ENCODE measurements around the gene LLGL2. TPM values are rescaled to one million over a fixed set of nuclear protein-coding genes. Genes with fewer than 3 reads are reported as not detected.

The LLGL2 gene
- total RNA-seq, 5 donors from 2014 or later (not counting 1 experiment from before 2014, with no cell fraction given) = 31.2 to 75.7 (median 53.4) TPM

DNA sequence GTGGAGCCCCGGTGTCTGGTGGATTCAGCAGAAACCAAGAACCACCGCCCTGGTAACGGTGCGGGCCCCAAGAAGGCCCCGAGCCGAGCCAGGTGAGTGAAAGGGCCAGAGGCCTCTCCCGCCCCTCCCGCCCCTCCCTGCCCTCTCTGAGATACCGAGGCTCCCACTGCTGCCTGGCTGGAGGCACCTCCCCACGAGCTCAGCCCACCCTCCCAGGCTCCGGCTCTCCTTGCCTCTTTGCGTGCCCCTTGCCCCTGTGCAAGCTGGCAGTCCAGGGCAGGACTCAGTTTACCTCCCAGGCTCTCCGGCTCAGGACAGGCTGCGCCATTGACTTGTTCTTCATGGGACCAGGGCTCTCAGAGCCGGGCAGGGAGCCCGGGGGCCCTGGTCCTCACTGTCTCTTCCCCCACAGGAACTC lies 48.1 kb downstream of the LLGL2 start:
- WGBS (ENCODE audit: insufficient coverage) = 93% methylated on average over 14 of the region's 16 CpGs
- Histone ChIP-seq H3K9me3 (no peaks in the 10 kb centered on the region), H3K36me3 (ENCODE audit: control insufficient read depth in 2 of 2, extremely low read depth in 1 of 2, insufficient read depth in 1 of 2, low read length in 1 of 2) (peaks cover 4 to 22% of the 10 kb centered on the region in 2 donors), H3K27ac (ENCODE audit: low read length) (no peak overlapping the region), H3K4me3 (ENCODE audit: control insufficient read depth in 1 of 2, extremely low read depth in 1 of 2, low read length in 1 of 2) (no peak overlapping the region), H3K4me1 (ENCODE audit: control insufficient read depth in 1 of 2, extremely low read depth in 1 of 2, insufficient read depth in 2 of 2, low read length in 2 of 2) (no peaks in the 10 kb centered on the region), H3K27me3 (replicated peaks in 1 of 2; ENCODE audit: control insufficient read depth in 2 of 2, extremely low read depth in 1 of 2, insufficient read depth in 2 of 2, low read length in 1 of 2) (peaks cover 0 to 2% of the 10 kb centered on the region in 2 experiments)
- H3K4me3 Mint-ChIP-seq = no peak overlapping the region
- no peak for DNase-seq
- ATAC-seq (replicated peaks in 1 of 4) = no peak
- H3K27me3 Mint-ChIP-seq = no peaks in the 10 kb centered on the region
- no peaks in the 10 kb centered on the region for H3K9me3 Mint-ChIP-seq
- H3K4me1 Mint-ChIP-seq = no peaks in the 10 kb centered on the region
- H3K27ac Mint-ChIP-seq = no peak overlapping the region
- ChIA-PET POLR2A (no interaction called here), CTCF (no interaction called here)
- peaks cover 2% of the 10 kb centered on the region for H3K36me3 Mint-ChIP-seq

GRCh38 chr17:75573994-75574393 lies 48.5 kb downstream of the LLGL2 start:
- no peak overlapping the region for H3K27ac Mint-ChIP-seq

GRCh38 chr17:75574404-75575036 lies 49.0 kb downstream of the LLGL2 start:
- CTCF ChIA-PET = no interaction called here
- Mint-ChIP-seq H3K27ac (no peak overlapping the region), H3K36me3 (peaks cover 2% of the 10 kb centered on the region), H3K9me3 (no peaks in the 10 kb centered on the region), H3K4me1 (no peaks in the 10 kb centered on the region), H3K27me3 (no peaks in the 10 kb centered on the region), H3K4me3 (no peak overlapping the region)
- Histone ChIP-seq H3K27me3 (replicated peaks in 1 of 2; ENCODE audit: control insufficient read depth in 2 of 2, extremely low read depth in 1 of 2, insufficient read depth in 2 of 2, low read length in 1 of 2) (peaks cover 0 to 2% of the 10 kb centered on the region in 2 experiments), H3K9me3 (no peaks in the 10 kb centered on the region), H3K36me3 (ENCODE audit: control insufficient read depth in 2 of 2, extremely low read depth in 1 of 2, insufficient read depth in 1 of 2, low read length in 1 of 2) (peaks cover 0 to 18% of the 10 kb centered on the region in 2 donors), H3K4me3 (ENCODE audit: control insufficient read depth in 1 of 2, extremely low read depth in 1 of 2, low read length in 1 of 2) (no peak overlapping the region), H3K27ac (ENCODE audit: low read length) (no peak overlapping the region), H3K4me1 (ENCODE audit: control insufficient read depth in 1 of 2, extremely low read depth in 1 of 2, insufficient read depth in 2 of 2, low read length in 2 of 2) (no peaks in the 10 kb centered on the region)
- 91% methylated on average over 28 of the region's 29 CpGs for WGBS (ENCODE audit: insufficient coverage)
- POLR2A ChIA-PET = no interaction called here
- DNase-seq (no peak), ATAC-seq (replicated peaks in 1 of 4) (no peak)

More at GRCh38 chr17:75573994-75574393, 48.5 kb downstream of the LLGL2 start:
- DNase-seq = no peak
- Mint-ChIP-seq H3K9me3 (no peaks in the 10 kb centered on the region), H3K4me1 (no peaks in the 10 kb centered on the region), H3K27me3 (no peaks in the 10 kb centered on the region), H3K36me3 (peaks cover 2% of the 10 kb centered on the region), H3K4me3 (no peak overlapping the region)
- no peak for ATAC-seq (replicated peaks in 1 of 4)
- H3K9me3 ChIP-seq = no peaks in the 10 kb centered on the region
- peaks cover 0 to 2% of the 10 kb centered on the region in 2 experiments for H3K27me3 ChIP-seq (replicated peaks in 1 of 2; ENCODE audit: control insufficient read depth in 2 of 2, extremely low read depth in 1 of 2, insufficient read depth in 2 of 2, low read length in 1 of 2)
- ChIA-PET POLR2A (no interaction called here), CTCF (no interaction called here)
- no peak overlapping the region for H3K27ac ChIP-seq (ENCODE audit: low read length)
- WGBS (ENCODE audit: insufficient coverage) = 88% methylated on average over 5 of the region's 13 CpGs
- H3K4me3 ChIP-seq (ENCODE audit: control insufficient read depth in 1 of 2, extremely low read depth in 1 of 2, low read length in 1 of 2) = no peak overlapping the region
- peaks cover under 1 to 18% of the 10 kb centered on the region in 2 donors for H3K36me3 ChIP-seq (ENCODE audit: control insufficient read depth in 2 of 2, extremely low read depth in 1 of 2, insufficient read depth in 1 of 2, low read length in 1 of 2)
- no peaks in the 10 kb centered on the region for H3K4me1 ChIP-seq (ENCODE audit: control insufficient read depth in 1 of 2, extremely low read depth in 1 of 2, insufficient read depth in 2 of 2, low read length in 2 of 2)

DNA sequence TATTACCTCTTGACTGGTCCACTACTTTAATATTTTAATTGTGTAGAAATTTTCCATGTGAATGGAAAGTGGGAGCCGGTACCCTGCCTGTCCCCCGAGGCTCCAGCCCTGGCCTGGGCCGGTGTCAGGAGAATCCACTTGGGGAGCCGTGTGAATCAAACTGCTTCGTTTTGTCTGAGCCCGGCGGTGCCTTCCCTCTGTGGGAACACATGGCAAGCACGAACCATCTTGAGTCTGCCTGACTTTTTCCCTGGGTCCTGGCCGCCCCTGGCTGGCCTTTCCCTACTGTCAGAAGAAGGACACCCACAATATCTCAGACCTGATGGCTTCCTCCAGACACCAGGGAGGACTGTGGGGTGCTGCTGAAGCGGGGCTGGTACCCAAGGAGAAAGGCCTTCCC lies 49.7 kb downstream of the LLGL2 start:
- Mint-ChIP-seq H3K9me3 (no peaks in the 10 kb centered on the region), H3K4me1 (no peaks in the 10 kb centered on the region), H3K27ac (no peak overlapping the region), H3K27me3 (no peaks in the 10 kb centered on the region), H3K36me3 (peaks cover 2% of the 10 kb centered on the region), H3K4me3 (no peak overlapping the region)
- Histone ChIP-seq H3K27me3 (replicated peaks in 1 of 2; ENCODE audit: control insufficient read depth in 2 of 2, extremely low read depth in 1 of 2, insufficient read depth in 2 of 2, low read length in 1 of 2) (peaks cover 0 to 2% of the 10 kb centered on the region in 2 experiments), H3K36me3 (ENCODE audit: control insufficient read depth in 2 of 2, extremely low read depth in 1 of 2, insufficient read depth in 1 of 2, low read length in 1 of 2) (peaks cover 0 to 17% of the 10 kb centered on the region in 2 donors), H3K4me1 (ENCODE audit: control insufficient read depth in 1 of 2, extremely low read depth in 1 of 2, insufficient read depth in 2 of 2, low read length in 2 of 2) (no peaks in the 10 kb centered on the region), H3K4me3 (ENCODE audit: control insufficient read depth in 1 of 2, extremely low read depth in 1 of 2, low read length in 1 of 2) (no peak overlapping the region), H3K9me3 (no peaks in the 10 kb centered on the region), H3K27ac (ENCODE audit: low read length) (no peak overlapping the region)
- ChIA-PET CTCF (no interaction called here), POLR2A (no interaction called here)
- 91% methylated on average over 8 of the region's 10 CpGs for WGBS (ENCODE audit: insufficient coverage)
- DNase-seq = no peak
- no peak for ATAC-seq (replicated peaks in 1 of 4)

DNA sequence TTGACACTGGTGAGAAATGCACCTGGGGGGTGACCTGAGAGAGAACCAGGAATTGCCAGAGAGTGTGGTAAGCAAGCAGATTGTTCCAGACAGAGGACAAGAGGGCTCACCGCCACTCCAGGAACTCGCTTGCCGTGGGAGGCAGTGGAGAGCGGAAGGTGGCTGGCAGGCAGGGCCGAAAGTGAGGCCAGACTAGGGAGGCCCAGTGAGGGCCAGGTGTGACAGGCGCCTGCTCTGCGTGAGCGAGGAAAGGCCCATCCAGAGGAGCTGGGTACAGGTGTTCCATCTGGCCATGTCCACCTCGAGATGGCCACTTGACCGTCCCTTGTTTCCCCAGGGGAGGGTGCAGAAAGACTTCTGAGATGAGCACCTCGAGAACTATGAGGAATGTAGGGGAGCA lies 50.2 kb downstream of the LLGL2 start:
- ChIA-PET CTCF (no interaction called here), POLR2A (no interaction called here)
- Histone ChIP-seq H3K4me3 (ENCODE audit: control insufficient read depth in 1 of 2, extremely low read depth in 1 of 2, low read length in 1 of 2) (no peak overlapping the region), H3K27ac (ENCODE audit: low read length) (no peak overlapping the region), H3K4me1 (ENCODE audit: control insufficient read depth in 1 of 2, extremely low read depth in 1 of 2, insufficient read depth in 2 of 2, low read length in 2 of 2) (no peaks in the 10 kb centered on the region), H3K27me3 (replicated peaks in 1 of 2; ENCODE audit: control insufficient read depth in 2 of 2, extremely low read depth in 1 of 2, insufficient read depth in 2 of 2, low read length in 1 of 2) (peaks cover 0 to 2% of the 10 kb centered on the region in 2 experiments), H3K36me3 (ENCODE audit: control insufficient read depth in 2 of 2, extremely low read depth in 1 of 2, insufficient read depth in 1 of 2, low read length in 1 of 2) (peaks cover 0 to 11% of the 10 kb centered on the region in 2 donors), H3K9me3 (no peaks in the 10 kb centered on the region)
- Mint-ChIP-seq H3K4me3 (no peak overlapping the region), H3K27me3 (no peaks in the 10 kb centered on the region), H3K36me3 (peaks cover 2% of the 10 kb centered on the region), H3K27ac (no peak overlapping the region), H3K4me1 (no peaks in the 10 kb centered on the region), H3K9me3 (no peaks in the 10 kb centered on the region)
- 87% methylated on average over 11 of the region's 11 CpGs for WGBS (ENCODE audit: insufficient coverage)
- ATAC-seq (replicated peaks in 1 of 4) (no peak), DNase-seq (no peak)

DNA sequence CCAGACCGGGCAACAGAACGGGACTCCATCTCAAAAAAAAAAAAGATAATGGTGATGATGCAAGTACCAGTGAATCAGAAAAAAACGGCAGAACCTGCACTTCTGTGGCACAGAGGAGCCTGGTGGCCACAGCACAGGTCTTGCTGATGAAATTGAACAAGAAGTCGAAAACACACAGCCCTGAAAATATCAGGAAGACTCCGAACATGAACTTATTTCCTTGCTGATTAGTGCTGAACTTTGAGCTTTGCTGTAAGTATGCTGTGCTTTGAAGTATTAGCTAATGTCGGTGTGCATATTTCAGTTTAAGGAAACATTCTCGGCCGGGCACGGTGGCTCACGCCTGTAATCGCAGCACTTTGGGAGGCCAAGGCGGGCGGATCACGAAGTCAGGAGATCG lies 51.2 kb downstream of the LLGL2 start:
- peaks cover 2% of the 10 kb centered on the region for H3K36me3 Mint-ChIP-seq
- H3K9me3 Mint-ChIP-seq = no peaks in the 10 kb centered on the region
- Histone ChIP-seq H3K4me1 (ENCODE audit: control insufficient read depth in 1 of 2, extremely low read depth in 1 of 2, insufficient read depth in 2 of 2, low read length in 2 of 2) (peaks cover 0 to 6% of the 10 kb centered on the region in 2 experiments), H3K27me3 (replicated peaks in 1 of 2; ENCODE audit: control insufficient read depth in 2 of 2, extremely low read depth in 1 of 2, insufficient read depth in 2 of 2, low read length in 1 of 2) (peaks cover 0 to 2% of the 10 kb centered on the region in 2 experiments), H3K27ac (ENCODE audit: low read length) (no peak overlapping the region), H3K4me3 (ENCODE audit: control insufficient read depth in 1 of 2, extremely low read depth in 1 of 2, low read length in 1 of 2) (no peak overlapping the region), H3K36me3 (ENCODE audit: control insufficient read depth in 2 of 2, extremely low read depth in 1 of 2, insufficient read depth in 1 of 2, low read length in 1 of 2) (peaks cover 0 to 5% of the 10 kb centered on the region in 2 donors), H3K9me3 (no peaks in the 10 kb centered on the region)
- no peaks in the 10 kb centered on the region for H3K27me3 Mint-ChIP-seq
- WGBS (ENCODE audit: insufficient coverage) = 93% methylated on average over 10 of the region's 15 CpGs
- DNase-seq (no peak), ATAC-seq (replicated peaks in 1 of 4) (no peak)
- ChIA-PET CTCF (interaction anchor here in 1 of 2 donors (0.7 kb wide), 1 partner anchor 985 kb away, joined by 4 read pairs; no protein-coding TSS in a partner anchor), POLR2A (no interaction called here)
- H3K27ac Mint-ChIP-seq = no peak overlapping the region
- peaks cover 7 to 8% (median 7%) of the 10 kb centered on the region in 3 donors for H3K4me1 Mint-ChIP-seq
- no peak overlapping the region for H3K4me3 Mint-ChIP-seq

Data from T-cell (primary cell).